ENCODE results near the gene GRAP.
"Not testable (repeated sequence)": the region's sequence is repeated elsewhere in the genome, so short reads cannot be mapped to it uniquely, and the experiment has no call there.

Gene GRAP

GRCh38 chr17:19046782-19047375 is at the start of gene GRAP:
GRAP (minus strand) TSS chr17:19046957; CDS start chr17:19046926, 31 bp downstream.
- H3K4me1 ChIP-seq (ENCODE audit: control insufficient read depth, insufficient read depth, low read length); H3K27me3 ChIP-seq (ENCODE audit: control insufficient read depth, insufficient read depth, low read length); H3K4me3 ChIP-seq (ENCODE audit: low read length); H3K36me3 ChIP-seq (ENCODE audit: control insufficient read depth, insufficient read depth, low read length); H3K9ac ChIP-seq (ENCODE audit: low read length); H3K27ac ChIP-seq (ENCODE audit: low read depth, low read length): not testable (repeated sequence)

GRCh38 chr17:19093684-19094438 is 47.1 kb upstream of the GRAP start:
- H3K27ac ChIP-seq (ENCODE audit: low read depth, low read length); H3K4me1 ChIP-seq (ENCODE audit: control insufficient read depth, insufficient read depth, low read length); H3K36me3 ChIP-seq (ENCODE audit: control insufficient read depth, insufficient read depth, low read length): not testable (repeated sequence)

GRCh38 chr17:19092737-19093683 is 46.3 kb upstream of the GRAP start:
- H3K9ac ChIP-seq (ENCODE audit: low read length); H3K36me3 ChIP-seq (ENCODE audit: control insufficient read depth, insufficient read depth, low read length); H3K27me3 ChIP-seq (ENCODE audit: control insufficient read depth, insufficient read depth, low read length); H3K4me1 ChIP-seq (ENCODE audit: control insufficient read depth, insufficient read depth, low read length); H3K4me3 ChIP-seq (ENCODE audit: low read length): not testable (repeated sequence)
- H3K27ac ChIP-seq (ENCODE audit: low read depth, low read length), result peak overlapping the region; percentile 52

More at GRCh38 chr17:19093684-19094438, 47.1 kb upstream of the GRAP start:
- not testable (repeated sequence) for H3K9ac ChIP-seq (ENCODE audit: low read length); H3K27me3 ChIP-seq (ENCODE audit: control insufficient read depth, insufficient read depth, low read length); H3K4me3 ChIP-seq (ENCODE audit: low read length)

GRCh38 chr17:19090058-19090772 is 43.5 kb upstream of the GRAP start:
- H3K36me3 ChIP-seq (ENCODE audit: control insufficient read depth, insufficient read depth, low read length); H3K4me1 ChIP-seq (ENCODE audit: control insufficient read depth, insufficient read depth, low read length); H3K27ac ChIP-seq (ENCODE audit: low read depth, low read length); H3K27me3 ChIP-seq (ENCODE audit: control insufficient read depth, insufficient read depth, low read length); H3K4me3 ChIP-seq (ENCODE audit: low read length); H3K9ac ChIP-seq (ENCODE audit: low read length): not testable (repeated sequence)

GRCh38 chr17:19088804-19089685 is 42.3 kb upstream of the GRAP start:
- not testable (repeated sequence) for H3K4me3 ChIP-seq (ENCODE audit: low read length); H3K27ac ChIP-seq (ENCODE audit: low read depth, low read length); H3K27me3 ChIP-seq (ENCODE audit: control insufficient read depth, insufficient read depth, low read length); H3K9ac ChIP-seq (ENCODE audit: low read length); H3K4me1 ChIP-seq (ENCODE audit: control insufficient read depth, insufficient read depth, low read length); H3K36me3 ChIP-seq (ENCODE audit: control insufficient read depth, insufficient read depth, low read length)

GRCh38 chr17:19077386-19077785 is 30.6 kb upstream of the GRAP start:
- H3K4me1 ChIP-seq (ENCODE audit: control insufficient read depth, insufficient read depth, low read length); H3K27ac ChIP-seq (ENCODE audit: low read depth, low read length); H3K9ac ChIP-seq (ENCODE audit: low read length); H3K4me3 ChIP-seq (ENCODE audit: low read length); H3K27me3 ChIP-seq (ENCODE audit: control insufficient read depth, insufficient read depth, low read length); H3K36me3 ChIP-seq (ENCODE audit: control insufficient read depth, insufficient read depth, low read length): not testable (repeated sequence)

- H3K4me1 ChIP-seq (ENCODE audit: control insufficient read depth, insufficient read depth, low read length); H3K4me3 ChIP-seq (ENCODE audit: low read length); H3K27me3 ChIP-seq (ENCODE audit: control insufficient read depth, insufficient read depth, low read length); H3K27ac ChIP-seq (ENCODE audit: low read depth, low read length); H3K9ac ChIP-seq (ENCODE audit: low read length); H3K36me3 ChIP-seq (ENCODE audit: control insufficient read depth, insufficient read depth, low read length): not testable (repeated sequence)
Measured at GRCh38 chr17:19076398-19077192, 29.8 kb upstream of the GRAP start.

- H3K4me3 ChIP-seq (ENCODE audit: low read length); H3K36me3 ChIP-seq (ENCODE audit: control insufficient read depth, insufficient read depth, low read length); H3K9ac ChIP-seq (ENCODE audit: low read length); H3K4me1 ChIP-seq (ENCODE audit: control insufficient read depth, insufficient read depth, low read length); H3K27me3 ChIP-seq (ENCODE audit: control insufficient read depth, insufficient read depth, low read length); H3K27ac ChIP-seq (ENCODE audit: low read depth, low read length): not testable (repeated sequence)
Measured at GRCh38 chr17:19070318-19071168, 23.8 kb upstream of the GRAP start.

GRCh38 chr17:19064378-19064777 is 17.6 kb upstream of the GRAP start:
- H3K4me1 ChIP-seq (ENCODE audit: control insufficient read depth, insufficient read depth, low read length); H3K27ac ChIP-seq (ENCODE audit: low read depth, low read length); H3K27me3 ChIP-seq (ENCODE audit: control insufficient read depth, insufficient read depth, low read length); H3K4me3 ChIP-seq (ENCODE audit: low read length); H3K36me3 ChIP-seq (ENCODE audit: control insufficient read depth, insufficient read depth, low read length); H3K9ac ChIP-seq (ENCODE audit: low read length): not testable (repeated sequence)

GRCh38 chr17:19063326-19063956 is 16.7 kb upstream of the GRAP start:
- not testable (repeated sequence) for H3K4me1 ChIP-seq (ENCODE audit: control insufficient read depth, insufficient read depth, low read length); H3K9ac ChIP-seq (ENCODE audit: low read length); H3K36me3 ChIP-seq (ENCODE audit: control insufficient read depth, insufficient read depth, low read length); H3K4me3 ChIP-seq (ENCODE audit: low read length); H3K27me3 ChIP-seq (ENCODE audit: control insufficient read depth, insufficient read depth, low read length)
- H3K27ac ChIP-seq (ENCODE audit: low read depth, low read length), result peak overlapping the region; percentile 51

Data from rectal smooth muscle tissue (tissue), 1 donor.